Measurements from ENCODE around the gene GRK5. TPM values are rescaled to one million over a fixed set of nuclear protein-coding genes. Genes with fewer than 3 reads are reported as not detected.

GRK5 gene
- total RNA-seq, 6 experiments from 2014 or later = 9.7 to 16.8 (median 15.9) TPM

GRCh38 chr10:119383174-119383856, 175.9 kb downstream of the GRK5 start:
- Mint-ChIP-seq H3K27me3 (ENCODE audit: insufficient read depth) (no peaks in the 10 kb centered on the region; the same call in none of the 2 replicates), H3K4me1 (ENCODE audit: low read depth) (peaks cover 7% of the 10 kb centered on the region; the same call in 1 of the 2 replicates), H3K27ac (no peak overlapping the region), H3K4me3 (no peak overlapping the region), H3K9me3 (no peaks in the 10 kb centered on the region), H3K36me3 (ENCODE audit: low read depth) (peaks cover 10% of the 10 kb centered on the region)
- DNase-seq = no peak
- no peak for TF ChIP-seq CTCF (IDR thresholded peaks at IDR 0.05)

- Mint-ChIP-seq H3K9me3 (no peaks in the 10 kb centered on the region), H3K27ac (no peak overlapping the region), H3K4me3 (no peak overlapping the region), H3K36me3 (ENCODE audit: low read depth) (peaks cover 13% of the 10 kb centered on the region), H3K4me1 (ENCODE audit: low read depth) (peaks cover 7% of the 10 kb centered on the region; the same call in 1 of the 2 replicates), H3K27me3 (ENCODE audit: insufficient read depth) (no peaks in the 10 kb centered on the region; the same call in none of the 2 replicates)
- TF ChIP-seq CTCF (IDR thresholded peaks at IDR 0.05) = no peak
- no peak for DNase-seq
Observed at GRCh38 chr10:119384127-119384526, 176.8 kb downstream of the GRK5 start.

GRCh38 chr10:119386666-119387065, 179.3 kb downstream of the GRK5 start:
- DNase-seq = no peak
- Mint-ChIP-seq H3K27me3 (ENCODE audit: insufficient read depth) (no peaks in the 10 kb centered on the region; the same call in none of the 2 replicates), H3K4me3 (no peak overlapping the region), H3K4me1 (ENCODE audit: low read depth) (peaks cover 7% of the 10 kb centered on the region; the same call in 1 of the 2 replicates), H3K9me3 (no peaks in the 10 kb centered on the region), H3K36me3 (ENCODE audit: low read depth) (peaks cover 13% of the 10 kb centered on the region), H3K27ac (no peak overlapping the region)
- TF ChIP-seq CTCF (IDR thresholded peaks at IDR 0.05) = no peak

GRCh38 chr10:119388849-119389345, 181.5 kb downstream of the GRK5 start:
- Mint-ChIP-seq H3K9me3 (no peaks in the 10 kb centered on the region), H3K36me3 (ENCODE audit: low read depth) (peaks cover 9% of the 10 kb centered on the region), H3K4me1 (ENCODE audit: low read depth) (peaks cover under 1% of the 10 kb centered on the region; the same call in 1 of the 2 replicates), H3K27me3 (ENCODE audit: insufficient read depth) (peaks cover 3% of the 10 kb centered on the region), H3K4me3 (no peak overlapping the region), H3K27ac (no peak overlapping the region)
- DNase-seq = no peak
- no peak for TF ChIP-seq CTCF (IDR thresholded peaks at IDR 0.05)

GRCh38 chr10:119391440-119392251, 184.3 kb downstream of the GRK5 start:
- no peak overlapping the region for H3K4me3 Mint-ChIP-seq
- TF ChIP-seq CTCF (IDR thresholded peaks at IDR 0.05) = no peak
- peaks cover 3% of the 10 kb centered on the region; the same call in 1 of the 2 replicates for H3K27me3 Mint-ChIP-seq (ENCODE audit: insufficient read depth)
- no peaks in the 10 kb centered on the region for H3K9me3 Mint-ChIP-seq
- H3K27ac Mint-ChIP-seq = no peak overlapping the region
- H3K4me1 Mint-ChIP-seq (ENCODE audit: low read depth) = peaks cover 22% of the 10 kb centered on the region
- DNase-seq = no peak
- peaks cover 4% of the 10 kb centered on the region for H3K36me3 Mint-ChIP-seq (ENCODE audit: low read depth)
